ENCODE measurements around the gene FMR1.

FMR1 gene

GRCh38 chrX:147890756-147891155, 21.0 kb upstream of the FMR1 start:
- no peak for ATAC-seq
- TF ChIP-seq TOX (CRISPR knock-in tag; IDR thresholded peaks at IDR 0.05; ENCODE audit: borderline replicate concordance) (no peak), POU6F1 (CRISPR knock-in tag; IDR thresholded peaks at IDR 0.05; ENCODE audit: borderline replicate concordance, low read depth) (no peak), RARB (CRISPR knock-in tag; IDR thresholded peaks at IDR 0.05) (no peak), CSDC2 (CRISPR knock-in tag; IDR thresholded peaks at IDR 0.05) (no peak), ZNF8 (CRISPR knock-in tag; IDR thresholded peaks at IDR 0.05) (no peak), OSR1 (CRISPR knock-in tag; IDR thresholded peaks at IDR 0.05) (no peak), PATZ1 (CRISPR knock-in tag; IDR thresholded peaks at IDR 0.05; ENCODE audit: borderline replicate concordance) (no peak), CREB5 (CRISPR knock-in tag; IDR thresholded peaks at IDR 0.05; ENCODE audit: low read depth) (no peak), TCF4 (CRISPR knock-in tag; IDR thresholded peaks at IDR 0.05; ENCODE audit: borderline replicate concordance) (no peak), GLIS3 (CRISPR knock-in tag; IDR thresholded peaks at IDR 0.05) (no peak), BACH2 (CRISPR knock-in tag; IDR thresholded peaks at IDR 0.05; ENCODE audit: borderline replicate concordance) (no peak), PPARA (CRISPR knock-in tag; IDR thresholded peaks at IDR 0.05; ENCODE audit: borderline replicate concordance) (no peak), SNAI2 (CRISPR knock-in tag; IDR thresholded peaks at IDR 0.05) (no peak), ZNF565 (CRISPR knock-in tag; conservative IDR thresholded peaks at IDR 0.05; ENCODE audit: low read depth) (no peak)

GRCh38 chrX:147891896-147892295, 19.8 kb upstream of the FMR1 start:
- TF ChIP-seq BACH2 (CRISPR knock-in tag; IDR thresholded peaks at IDR 0.05; ENCODE audit: borderline replicate concordance), result no peak
- no peak for ATAC-seq

GRCh38 chrX:147893741-147894140, 18.0 kb upstream of the FMR1 start:
- no peak for ATAC-seq
- no peak for TF ChIP-seq POU6F1 (CRISPR knock-in tag; IDR thresholded peaks at IDR 0.05; ENCODE audit: borderline replicate concordance, low read depth)

- no peak for TF ChIP-seq PATZ1 (CRISPR knock-in tag; IDR thresholded peaks at IDR 0.05; ENCODE audit: borderline replicate concordance)
- no peak for TF ChIP-seq ZNF8 (CRISPR knock-in tag; IDR thresholded peaks at IDR 0.05)
- no peak for TF ChIP-seq ZNF70 (CRISPR knock-in tag; IDR thresholded peaks at IDR 0.05)
- TF ChIP-seq RARB (CRISPR knock-in tag; IDR thresholded peaks at IDR 0.05), result no peak
- TF ChIP-seq CSDC2 (CRISPR knock-in tag; IDR thresholded peaks at IDR 0.05), result no peak
- no peak for TF ChIP-seq TOX (CRISPR knock-in tag; IDR thresholded peaks at IDR 0.05; ENCODE audit: borderline replicate concordance)
- TF ChIP-seq OSR1 (CRISPR knock-in tag; IDR thresholded peaks at IDR 0.05), result no peak
- TF ChIP-seq SNAI2 (CRISPR knock-in tag; IDR thresholded peaks at IDR 0.05), result no peak
- TF ChIP-seq ZFP3 (CRISPR knock-in tag; IDR thresholded peaks at IDR 0.05), result no peak
- TF ChIP-seq ISL1 (CRISPR knock-in tag; IDR thresholded peaks at IDR 0.05), result no peak
- TF ChIP-seq ESRRG (CRISPR knock-in tag; IDR thresholded peaks at IDR 0.05), result no peak
- no peak for TF ChIP-seq GLIS3 (CRISPR knock-in tag; IDR thresholded peaks at IDR 0.05)
- TF ChIP-seq ZFP30 (CRISPR knock-in tag; IDR thresholded peaks at IDR 0.05), result no peak
- TF ChIP-seq BACH2 (CRISPR knock-in tag; IDR thresholded peaks at IDR 0.05; ENCODE audit: borderline replicate concordance), result no peak
- no peak for TF ChIP-seq TCF4 (CRISPR knock-in tag; IDR thresholded peaks at IDR 0.05; ENCODE audit: borderline replicate concordance)
- no peak for TF ChIP-seq ZNF565 (CRISPR knock-in tag; conservative IDR thresholded peaks at IDR 0.05; ENCODE audit: low read depth)
- no peak for TF ChIP-seq PPARA (CRISPR knock-in tag; IDR thresholded peaks at IDR 0.05; ENCODE audit: borderline replicate concordance)
- TF ChIP-seq ARNTL (CRISPR knock-in tag; IDR thresholded peaks at IDR 0.05; ENCODE audit: borderline replicate concordance, low read depth), result no peak
- no peak for TF ChIP-seq TSHZ2 (CRISPR knock-in tag; IDR thresholded peaks at IDR 0.05)
These were observed 17.3 kb upstream of the FMR1 start for GRCh38 chrX:147894366-147894963.

More at GRCh38 chrX:147894366-147894963, 17.3 kb upstream of the FMR1 start:
- ATAC-seq, result no peak

Measured in SK-N-SH treated with all-trans-retinoic acid at 6 μM for 48 hours (cell line).